Kidney epithelial cell (primary cell): ENCODE measurements around the gene TOMM70. TPM values are rescaled to one million over a fixed set of nuclear protein-coding genes. Genes with fewer than 3 reads are reported as not detected.
"Not testable (repeated sequence)": the region's sequence is repeated elsewhere in the genome, so short reads cannot be mapped to it uniquely, and the experiment has no call there.

ENCODE experiments used
- DNase-seq: peaks from one replicate; pipeline ENCODE4 v3.0.0-alpha.2; 2010; ENCODE audit warnings: low read depth
- H3K27me3 ChIP-seq: 2 replicates; pipeline ENCODE4 v1.6.0; 2011; ENCODE audit warnings: low read length; ENCODE audit not compliant: control insufficient read depth, insufficient read depth
- H3K36me3 ChIP-seq: 2 replicates; pipeline ENCODE4 v1.5.1; 2011; ENCODE audit warnings: low read length; ENCODE audit not compliant: control insufficient read depth, insufficient read depth
- H3K4me3 ChIP-seq: 2 replicates; pipeline ENCODE4 v1.5.1; 2011; ENCODE audit warnings: low read depth, mild to moderate bottlenecking, control low read depth, low read length
- CTCF ChIP-seq: IDR thresholded peaks from 2 replicates; pipeline ENCODE4 v1.5.1; 2011; ENCODE audit warnings: mild to moderate bottlenecking, moderate library complexity, low read length, control low read depth, inconsistent platforms; ENCODE audit not compliant: insufficient read depth, poor library complexity, severe bottlenecking
- total RNA-seq: library from RNA; depleted of rRNA; stranded (reverse); fragments of >200 nt; gene quantifications from 2 replicates; pipeline ENCODE4 v1.2.3, GENCODE V29; 2015

Gene TOMM70
- total RNA-seq, 1 donor from 2014 or later = 39.1 TPM

- Histone ChIP-seq H3K4me3 (no peak overlapping the region), H3K27me3 (no peaks in the 10 kb centered on the region), H3K36me3 (no peaks in the 10 kb centered on the region)
- no peak for TF ChIP-seq CTCF
- no peak for DNase-seq
Measured at GRCh38 chr3:100333051-100333450, 67.8 kb downstream of the TOMM70 start.

- no peak for DNase-seq
- Histone ChIP-seq H3K36me3 (no peaks in the 10 kb centered on the region), H3K27me3 (no peaks in the 10 kb centered on the region), H3K4me3 (no peak overlapping the region)
- no peak for TF ChIP-seq CTCF
Measured at GRCh38 chr3:100331660-100332059, 69.2 kb downstream of the TOMM70 start.

GRCh38 chr3:100330651-100331050 is 70.2 kb downstream of the TOMM70 start:
- Histone ChIP-seq H3K4me3 (no peak overlapping the region), H3K27me3 (no peaks in the 10 kb centered on the region), H3K36me3 (no peaks in the 10 kb centered on the region)
- no peak for DNase-seq
- no peak for TF ChIP-seq CTCF

- Histone ChIP-seq H3K4me3 (no peak overlapping the region), H3K36me3 (no peaks in the 10 kb centered on the region), H3K27me3 (no peaks in the 10 kb centered on the region)
- no peak for DNase-seq
- TF ChIP-seq CTCF = no peak
Measured at GRCh38 chr3:100329800-100330489, 70.9 kb downstream of the TOMM70 start.

- H3K27me3 ChIP-seq, DNase-seq, H3K36me3 ChIP-seq, H3K4me3 ChIP-seq: not testable (repeated sequence)
Measured at GRCh38 chr3:100327377-100327776, 73.5 kb downstream of the TOMM70 start.

GRCh38 chr3:100325827-100326226 is 75.1 kb downstream of the TOMM70 start:
- Histone ChIP-seq H3K36me3 (peaks cover 1% of the 10 kb centered on the region), H3K4me3 (no peak overlapping the region), H3K27me3 (no peaks in the 10 kb centered on the region)
- TF ChIP-seq CTCF = no peak
- no peak for DNase-seq
